ENCODE data around the gene MFAP3.

GRCh38 chr5:154005648-154006047, 33.1 kb upstream of the MFAP3 start:
- TF ChIP-seq EZH2 (IDR thresholded peaks at IDR 0.05; ENCODE audit: borderline replicate concordance, insufficient read depth, low read depth, low read length, poor library complexity, severe bottlenecking) (no peak), CTCF (IDR thresholded peaks at IDR 0.05) (no peak)
